GM18511 (cell line): ENCODE results near the gene IARS2.

Experiments used
- ATAC-seq: cut with Tn5 transposase; IDR thresholded peaks from one replicate; pipeline ENCODE4 v1.9.1; 2021; ENCODE audit warnings: mild to moderate bottlenecking, moderate library complexity; ENCODE audit not compliant: unreplicated experiment

The IARS2 gene

GRCh38 chr1:220094016-220094911, at the start of gene IARS2:
TSS of gene IARS2 (plus strand) at chr1:220094132. CDS start at chr1:220094217, 85 bp downstream.
- peak; percentile 70 for ATAC-seq

GRCh38 chr1:220044678-220045355, 49.1 kb upstream of the IARS2 start:
- ATAC-seq = no peak

- no peak for ATAC-seq
These were observed 48.4 kb upstream of the IARS2 start for GRCh38 chr1:220045356-220046051.

GRCh38 chr1:220046052-220046930, 47.6 kb upstream of the IARS2 start, which contains the start of gene EPRS1:
TSS of gene EPRS1 (minus strand) at chr1:220046505. CDS start at chr1:220046388, 117 bp downstream.
- ATAC-seq = peak; percentile 99

GRCh38 chr1:220056374-220056773, 37.6 kb upstream of the IARS2 start:
- ATAC-seq = no peak

GRCh38 chr1:220060876-220061275, 33.1 kb upstream of the IARS2 start:
- no peak for ATAC-seq

- ATAC-seq = no peak
These were observed 31.3 kb upstream of the IARS2 start for GRCh38 chr1:220062629-220063028.

- ATAC-seq = no peak
These were observed 26.4 kb upstream of the IARS2 start for GRCh38 chr1:220067269-220068204.

GRCh38 chr1:220076861-220077762, 16.8 kb upstream of the IARS2 start:
- ATAC-seq = no peak

- no peak for ATAC-seq
These were observed 16.0 kb upstream of the IARS2 start for GRCh38 chr1:220077887-220078286.

- no peak for ATAC-seq
These were observed 9.5 kb upstream of the IARS2 start for GRCh38 chr1:220084460-220084859.

- peak; percentile 62 for ATAC-seq
These were observed 7.7 kb upstream of the IARS2 start for GRCh38 chr1:220086261-220086686.

GRCh38 chr1:220089650-220090556, 4.0 kb upstream of the IARS2 start, which contains the start of gene BPNT1:
TSS of gene BPNT1 (minus strand) at chr1:220089788. CDS start at chr1:220079846, 9,942 bp downstream.
- ATAC-seq = peak; percentile 60

- no peak for ATAC-seq
These were observed 1.2 kb upstream of the IARS2 start for GRCh38 chr1:220092694-220093093.

- ATAC-seq = peak; percentile 7
These were observed 444 bp upstream of the IARS2 start for GRCh38 chr1:220093361-220094015.

GRCh38 chr1:220099826-220100225, 5.9 kb downstream of the IARS2 start:
- no peak for ATAC-seq
